ENCODE data around the gene SNTG2.
"Not testable (repeated sequence)": the region's sequence is repeated elsewhere in the genome, so short reads cannot be mapped to it uniquely, and the experiment has no call there.

SNTG2 gene

DNA sequence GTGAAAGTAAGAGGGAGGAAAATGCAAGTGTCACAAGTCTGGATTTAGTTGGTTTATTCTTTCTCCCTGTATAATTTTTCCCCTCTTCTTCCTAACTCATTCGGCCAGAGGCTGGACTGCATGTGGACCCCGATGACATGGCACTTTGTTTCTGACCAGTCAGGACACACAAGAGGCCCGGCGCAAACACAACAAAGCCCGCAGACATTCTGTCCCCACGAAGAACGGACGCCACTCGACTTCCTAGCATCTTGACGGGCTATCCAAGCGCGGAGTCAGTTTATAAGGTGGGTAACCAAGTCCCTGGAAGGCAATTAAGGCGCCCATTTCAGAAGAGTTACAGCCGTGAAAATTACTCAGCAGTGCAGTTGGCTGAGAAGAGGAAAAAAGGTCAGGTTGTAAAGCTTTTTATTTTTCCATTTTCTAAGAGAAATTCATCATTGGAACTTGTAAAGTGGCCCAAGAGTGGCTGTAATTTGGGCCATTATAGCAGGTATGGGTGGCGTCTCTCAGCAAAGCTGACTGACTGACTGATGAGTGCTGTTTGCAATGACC lies 462.6 kb downstream of the SNTG2 start, which contains the start of gene TPO:
Gene TPO, plus strand, starts transcription at position 308 of the 555 bp plus-strand sequence. CDS start 946 bp downstream, outside the sequence.
- Histone ChIP-seq H3K27me3 (peaks cover 0 to 26% (median 0%) of the 10 kb centered on the region in 11 experiments; a peak in 5 of 22 replicates), H3K4me2 (no peak within 1 kb of the TSS), H3K36me3 (no peaks in the 10 kb centered on the region), H3K27ac (no peak within 1 kb of the TSS), H3K9me3 (replicated peaks in 1 of 11) (no peaks in the 10 kb centered on the region), H3K4me3 (no peak within 1 kb of the TSS), H3K4me1 (peaks cover 0 to 12% (median 6%) of the 10 kb centered on the region in 10 experiments; a peak in 14 of 20 replicates), H4K20me1 (no peaks in the 10 kb centered on the region), H3K9ac (no peak within 1 kb of the TSS)
- TF ChIP-seq Cebpa-rat (IDR thresholded peaks at IDR 0.05) = no peak

DNA sequence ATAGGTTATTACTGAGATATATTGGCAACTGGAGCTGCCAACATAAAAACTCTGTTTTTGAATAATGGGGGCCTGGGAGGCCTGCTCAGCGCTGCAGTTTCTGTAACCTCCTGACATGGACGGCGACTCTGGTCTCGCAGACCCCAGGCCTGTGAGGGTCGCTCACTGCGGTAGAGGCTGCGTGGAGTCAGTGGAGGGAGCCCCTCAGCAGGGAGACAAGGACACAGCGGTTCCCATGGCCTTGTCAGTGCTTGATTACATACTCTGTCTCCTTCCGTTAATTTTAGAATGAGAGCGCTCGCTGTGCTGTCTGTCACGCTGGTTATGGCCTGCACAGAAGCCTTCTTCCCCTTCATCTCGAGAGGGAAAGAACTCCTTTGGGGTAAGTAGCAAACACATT lies 463.5 kb downstream of the SNTG2 start:
- no peak for TF ChIP-seq Cebpa-rat (IDR thresholded peaks at IDR 0.05)
- peaks cover 0 to 21% (median 0%) of the 10 kb centered on the region in 11 experiments; a peak in 2 of 22 replicates for H3K27me3 ChIP-seq
- H3K4me1 ChIP-seq = peaks cover 6 to 12% (median 7%) of the 10 kb centered on the region in 10 experiments; a peak in 18 of 20 replicates

DNA sequence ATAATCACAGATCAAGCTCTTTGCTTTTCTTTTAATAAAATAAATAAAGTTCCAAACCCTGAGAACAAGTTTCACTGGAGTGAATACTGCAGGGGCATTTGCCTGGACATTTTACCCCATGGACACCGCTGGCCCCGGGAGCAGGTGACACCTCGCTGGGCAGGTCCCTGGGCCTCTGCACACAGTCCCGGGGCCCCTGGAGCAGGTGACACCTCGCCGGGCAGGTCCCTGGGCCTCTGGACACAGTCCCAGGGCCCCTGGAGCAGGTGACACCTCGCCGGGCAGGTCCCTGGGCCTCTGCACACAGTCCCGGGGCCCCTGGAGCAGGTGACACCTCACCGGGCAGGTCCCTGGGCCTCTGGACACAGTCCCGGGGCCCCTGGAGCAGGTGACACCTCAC lies 464.3 kb downstream of the SNTG2 start:
- H3K9me3 ChIP-seq (replicated peaks in 1 of 11); H3K36me3 ChIP-seq; H4K20me1 ChIP-seq; H3K4me2 ChIP-seq; H3K4me3 ChIP-seq; H3K9ac ChIP-seq; H3K27ac ChIP-seq: not testable (repeated sequence)
- H3K27me3 ChIP-seq = peaks cover 0 to 17% (median 0%) of the 10 kb centered on the region in 11 experiments; a peak in 2 of 22 replicates
- H3K4me1 ChIP-seq = peaks cover 10 to 16% (median 14%) of the 10 kb centered on the region in 10 experiments; a peak in 18 of 20 replicates

More for the DNA sequence above, 463.5 kb downstream of the SNTG2 start:
- Histone ChIP-seq H3K9me3 (replicated peaks in 1 of 11) (no peaks in the 10 kb centered on the region), H4K20me1 (no peaks in the 10 kb centered on the region; a peak in 1 of 22 replicates), H3K4me2 (no peak overlapping the region), H3K9ac (no peak overlapping the region), H3K27ac (no peak overlapping the region), H3K4me3 (no peak overlapping the region), H3K36me3 (no peaks in the 10 kb centered on the region)

DNA sequence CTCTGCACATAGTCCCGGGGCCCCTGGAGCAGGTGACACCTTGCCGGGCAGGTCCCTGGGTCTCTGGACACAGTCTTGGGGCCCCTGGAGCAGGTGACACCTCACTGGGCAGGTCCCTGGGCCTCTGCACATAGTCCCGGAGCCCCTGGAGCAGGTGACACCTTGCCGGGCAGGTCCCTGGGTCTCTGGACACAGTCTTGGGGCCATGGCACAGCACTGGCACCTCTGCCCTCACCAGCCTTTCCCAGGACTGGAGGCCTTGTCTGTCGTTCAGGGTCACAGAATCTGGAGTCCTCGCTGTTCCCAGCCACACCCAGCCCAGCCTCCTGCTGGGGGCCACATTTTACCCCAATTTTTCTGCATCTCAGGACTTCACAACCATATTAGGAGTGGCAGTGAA lies 464.9 kb downstream of the SNTG2 start:
- Histone ChIP-seq H3K4me1 (peaks cover 10 to 16% (median 14%) of the 10 kb centered on the region in 10 experiments; a peak in 18 of 20 replicates), H3K27ac (no peak overlapping the region), H3K9me3 (replicated peaks in 1 of 11) (no peaks in the 10 kb centered on the region), H3K4me2 (no peak overlapping the region), H3K36me3 (no peaks in the 10 kb centered on the region), H3K4me3 (no peak overlapping the region), H4K20me1 (no peaks in the 10 kb centered on the region; a peak in 1 of 22 replicates), H3K27me3 (peaks cover 0 to 17% (median 0%) of the 10 kb centered on the region in 11 experiments; a peak in 2 of 22 replicates), H3K9ac (no peak overlapping the region)
- no peak for TF ChIP-seq Cebpa-rat (IDR thresholded peaks at IDR 0.05)

Measured in BLaER1 treated with 17β-estradiol and CSF1 and Interleukin-3, amounts not matched to agents 10 nM and 100 nM (cell line).